ENCODE data around the gene ANO2.

ANO2 gene

GRCh38 chr12:5623411-5623810 is 321.6 kb downstream of the ANO2 start:
- no peak for DNase-seq (ENCODE audit: low read depth in 2 of 2)

GRCh38 chr12:5622280-5622679 is 322.8 kb downstream of the ANO2 start:
- DNase-seq (ENCODE audit: low read depth in 2 of 2), result no peak

GRCh38 chr12:5621329-5621728 is 323.7 kb downstream of the ANO2 start:
- no peak for DNase-seq (ENCODE audit: low read depth in 2 of 2)

- DNase-seq (ENCODE audit: low read depth in 2 of 2), result no peak
These were observed 324.2 kb downstream of the ANO2 start for GRCh38 chr12:5620896-5621295.

- DNase-seq (ENCODE audit: low read depth in 2 of 2), result no peak
These were observed 325.4 kb downstream of the ANO2 start for GRCh38 chr12:5619628-5620027.

DNA sequence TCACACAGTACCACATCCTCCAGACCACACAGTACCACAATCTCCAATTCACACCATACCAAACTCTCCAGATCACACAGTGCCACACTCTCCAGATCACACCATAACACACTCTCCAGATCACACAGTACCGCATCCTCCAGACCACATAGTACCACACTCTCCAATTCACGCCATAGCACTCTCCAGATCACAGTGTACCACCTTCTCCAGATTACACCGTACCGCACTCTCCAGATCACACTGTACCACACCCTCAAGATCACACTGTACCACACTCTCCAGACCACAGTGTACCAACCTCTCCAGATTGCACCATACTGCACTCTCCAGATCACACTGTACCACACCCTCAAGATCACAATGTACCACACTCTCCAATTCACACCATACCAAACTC is 328.2 kb downstream of the ANO2 start:
- DNase-seq (ENCODE audit: low read depth in 2 of 2), result no peak

GRCh38 chr12:5615760-5616159 is 329.3 kb downstream of the ANO2 start:
- DNase-seq (ENCODE audit: low read depth in 2 of 2), result no peak

- no peak for DNase-seq (ENCODE audit: low read depth in 2 of 2)
These were observed 330.8 kb downstream of the ANO2 start for GRCh38 chr12:5614256-5614655.

DNA sequence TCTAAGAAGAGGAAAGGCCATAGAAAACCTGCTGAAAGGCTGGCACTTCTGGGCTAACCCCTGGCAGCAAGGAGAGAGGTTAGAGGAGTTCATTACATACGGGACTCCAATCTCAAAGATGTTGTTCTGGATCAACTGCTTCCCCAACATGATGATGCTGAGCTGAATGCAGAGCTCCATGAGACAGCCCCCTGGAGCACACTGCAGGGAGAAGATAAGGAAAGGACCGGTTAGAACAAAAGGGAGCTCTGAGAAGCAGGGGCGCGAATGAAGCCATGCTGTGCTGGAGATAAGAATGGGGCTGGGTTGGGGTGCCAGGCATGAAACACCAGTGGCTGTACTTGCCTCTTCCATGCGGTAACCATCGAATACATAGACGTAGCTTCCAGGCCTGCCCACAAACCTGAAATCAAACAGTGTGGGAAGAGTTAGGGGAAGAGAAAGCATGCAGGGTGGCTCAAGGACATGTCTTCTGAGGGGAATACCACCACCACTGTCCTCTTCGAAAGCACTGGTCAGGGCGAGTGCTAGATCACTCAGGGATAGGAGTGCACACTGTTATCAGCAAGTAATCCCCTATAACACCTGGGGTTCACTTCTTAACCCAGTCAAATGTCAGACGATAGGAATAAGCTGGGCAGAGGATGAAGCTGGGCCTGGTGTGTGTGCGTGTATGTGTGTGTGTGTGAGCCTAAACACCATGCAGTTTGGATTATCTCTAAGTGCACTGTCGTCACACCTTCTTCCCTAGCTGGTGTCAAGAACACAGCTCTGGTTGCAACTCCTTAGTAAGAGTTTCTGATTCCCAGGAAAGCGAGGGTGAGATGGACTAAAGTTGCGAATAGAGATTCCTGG is 332.3 kb downstream of the ANO2 start:
- no peak for DNase-seq (ENCODE audit: low read depth in 2 of 2)

DNA sequence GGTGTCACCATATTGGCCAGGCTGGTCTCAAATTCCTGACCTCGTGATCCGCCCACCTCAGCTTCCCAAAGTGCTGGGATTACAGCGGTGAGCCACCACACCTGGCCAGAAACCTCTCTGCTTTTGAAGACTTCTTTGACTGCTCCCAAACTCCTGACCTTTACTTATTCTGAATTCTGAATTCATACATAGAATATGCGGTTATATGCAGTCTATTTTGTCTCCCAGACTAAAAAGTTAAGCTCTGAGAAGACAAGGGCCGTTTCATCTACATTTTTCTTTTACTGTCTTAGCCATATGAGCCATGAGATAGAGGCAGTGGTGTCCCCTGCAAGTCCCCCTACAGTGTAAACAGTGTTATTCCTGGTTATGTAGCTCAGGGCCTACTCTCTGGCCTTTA is 333.9 kb downstream of the ANO2 start:
- DNase-seq (ENCODE audit: low read depth in 2 of 2), result no peak

DNA sequence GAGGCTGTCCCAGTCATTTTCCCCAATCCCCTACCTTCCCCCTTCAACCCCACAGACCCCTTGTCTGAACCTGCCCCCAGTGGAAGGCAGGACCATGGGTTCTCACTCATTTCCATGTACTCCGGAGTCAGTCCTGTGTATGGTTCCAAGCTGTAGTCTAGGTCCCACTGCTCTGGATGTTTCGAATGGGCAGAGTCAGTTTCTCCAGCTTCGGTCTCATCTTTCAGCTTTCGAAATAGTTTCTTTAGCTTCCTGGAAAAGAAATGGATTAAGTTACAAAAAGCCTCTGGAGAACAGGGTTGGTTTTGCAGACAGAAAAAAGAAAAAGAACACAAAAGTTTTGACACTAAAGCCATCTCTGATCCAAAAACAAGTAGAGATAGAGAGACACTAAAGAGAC is 345.7 kb downstream of the ANO2 start:
- no peak for DNase-seq (ENCODE audit: low read depth in 2 of 2)

GRCh38 chr12:5593998-5594397 is 351.1 kb downstream of the ANO2 start:
- DNase-seq (ENCODE audit: low read depth in 2 of 2), result no peak

- no peak for DNase-seq (ENCODE audit: low read depth in 2 of 2)
These were observed 352.0 kb downstream of the ANO2 start for GRCh38 chr12:5593086-5593485.

- DNase-seq (ENCODE audit: low read depth in 2 of 2), result no peak
These were observed 352.7 kb downstream of the ANO2 start for GRCh38 chr12:5592310-5592709.

DNA sequence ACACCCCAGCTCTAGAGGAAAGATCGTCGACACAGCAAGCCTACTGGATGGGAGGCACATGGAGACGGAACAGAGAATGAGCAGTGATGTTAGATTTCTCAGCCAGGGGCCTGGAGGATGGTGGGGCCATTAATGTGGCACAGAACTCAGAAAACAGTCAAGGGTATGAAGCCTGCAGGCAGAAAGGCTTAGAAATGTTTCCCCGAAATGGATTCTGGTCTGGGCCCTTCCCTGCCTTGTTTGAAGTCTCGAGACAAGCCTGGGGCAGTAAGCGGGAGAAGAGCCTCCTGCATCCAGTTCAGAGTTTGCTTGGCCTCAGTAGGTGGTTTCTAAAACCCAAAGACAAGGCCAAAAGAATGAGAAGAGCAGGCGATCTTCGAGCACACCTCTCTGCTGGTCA is 354.7 kb downstream of the ANO2 start:
- no peak for DNase-seq (ENCODE audit: low read depth in 2 of 2)

GRCh38 chr12:5589054-5589453 is 356.0 kb downstream of the ANO2 start:
- no peak for DNase-seq (ENCODE audit: low read depth in 2 of 2)

DNA sequence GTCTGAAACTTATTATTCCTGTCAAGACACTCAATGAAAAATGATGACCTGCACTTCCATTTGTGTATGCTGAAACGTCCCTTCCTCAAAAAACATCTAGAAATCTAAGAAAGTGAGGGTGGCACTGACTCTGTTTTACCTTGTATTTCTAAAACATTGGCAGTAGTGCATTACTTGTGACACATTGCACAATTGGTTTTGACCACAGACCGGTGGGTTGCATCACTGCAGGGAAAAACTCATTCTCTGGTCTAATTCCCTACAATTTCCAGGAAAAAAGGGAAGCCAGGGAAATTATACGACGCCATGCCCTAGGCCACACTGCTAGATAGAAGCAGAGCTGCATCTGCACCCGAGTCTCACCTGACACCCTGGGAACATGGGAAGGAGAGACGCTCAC is 356.5 kb downstream of the ANO2 start:
- no peak for DNase-seq (ENCODE audit: low read depth in 2 of 2)

DNA sequence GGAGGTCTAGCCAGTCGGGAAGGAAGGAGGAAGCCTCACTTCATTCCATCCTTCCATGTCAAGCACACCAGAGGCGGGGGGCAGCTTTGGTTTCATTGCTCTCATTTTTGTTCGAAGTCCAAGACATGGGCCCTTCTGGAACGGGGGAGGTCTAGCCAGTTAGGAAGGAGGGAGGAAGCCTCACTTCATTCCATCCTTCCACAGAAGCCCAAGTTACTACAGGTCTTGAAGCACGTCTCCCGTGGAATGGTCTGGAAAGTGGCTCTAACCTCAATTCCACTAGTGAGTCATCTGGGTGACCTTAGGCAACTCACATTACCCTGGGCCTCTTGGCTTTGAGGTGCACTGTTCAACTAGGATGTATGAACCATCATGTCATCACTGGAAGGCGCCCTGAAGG is 356.9 kb downstream of the ANO2 start:
- DNase-seq (ENCODE audit: low read depth in 2 of 2), result no peak

- no peak for DNase-seq (ENCODE audit: low read depth in 2 of 2)
These were observed 357.3 kb downstream of the ANO2 start for GRCh38 chr12:5587711-5588121.

DNA sequence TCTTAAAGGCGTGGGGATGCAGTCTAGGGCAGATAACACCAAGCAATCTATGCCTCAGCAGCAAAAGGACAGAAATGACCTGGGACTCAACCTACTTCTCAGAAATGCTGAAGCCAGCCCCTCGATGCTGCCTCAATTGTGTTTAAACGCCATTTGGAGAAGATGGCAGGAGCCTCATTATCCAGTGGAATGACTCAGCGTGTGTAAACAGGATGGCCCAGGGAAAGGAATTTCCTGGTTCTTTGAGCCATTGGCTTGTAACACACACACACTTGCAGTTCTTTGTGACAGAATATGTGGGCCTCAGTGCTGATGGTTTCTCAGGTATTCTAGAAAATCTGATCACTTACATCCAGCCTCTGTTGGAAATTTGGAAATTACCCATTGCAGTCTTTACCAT is 358.9 kb downstream of the ANO2 start:
- DNase-seq (ENCODE audit: low read depth in 2 of 2), result no peak

GRCh38 chr12:5585178-5585577 is 359.9 kb downstream of the ANO2 start:
- DNase-seq (ENCODE audit: low read depth in 2 of 2), result no peak

DNA sequence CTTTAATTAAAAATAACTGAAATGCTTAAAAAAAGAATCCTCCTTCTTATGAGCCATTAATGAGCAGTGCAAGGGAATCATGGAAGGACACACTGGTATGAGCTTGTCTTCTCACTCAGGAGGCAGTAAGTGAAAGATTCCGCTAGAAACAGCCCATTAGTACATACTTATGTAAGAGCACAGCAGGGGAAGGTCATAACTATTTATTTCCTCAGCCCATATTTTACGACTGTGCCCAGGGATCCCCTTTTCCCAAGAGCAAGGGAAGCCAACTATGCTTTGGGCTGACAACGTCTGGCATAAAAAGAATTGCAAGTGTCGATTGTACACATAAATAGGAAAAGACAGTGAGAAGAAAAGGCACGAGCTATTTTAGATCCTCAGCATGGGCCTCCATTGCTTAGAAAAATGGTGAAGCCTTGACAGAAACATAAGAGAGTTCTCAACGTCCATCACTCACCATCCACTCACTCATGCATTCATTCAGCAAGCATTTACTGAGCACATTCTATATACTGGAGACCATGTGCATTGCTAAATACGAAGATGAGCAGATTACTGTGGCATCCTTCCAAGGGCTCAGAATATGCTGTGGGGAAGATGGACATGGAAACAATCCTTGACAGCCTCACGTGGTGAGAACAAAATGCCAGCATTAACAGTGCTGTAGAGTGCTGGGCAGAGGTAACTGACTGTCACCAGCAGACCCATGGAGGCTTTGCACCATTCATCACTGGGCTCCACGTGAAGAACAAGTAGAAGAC is 360.5 kb downstream of the ANO2 start:
- DNase-seq (ENCODE audit: low read depth in 2 of 2), result no peak

GRCh38 chr12:5582541-5582940 is 362.5 kb downstream of the ANO2 start:
- DNase-seq (ENCODE audit: low read depth in 2 of 2), result no peak
